WERI-Rb-1 (cell line): ENCODE measurements around the gene MAK.
A peak's percentile ranks its signal among the peaks of the same experiment; 100 is the strongest.

ENCODE experiments used
- DNase-seq: peaks from one replicate; pipeline ENCODE4 v3.0.0-alpha.2; 2020
- H3K27ac ChIP-seq: fragments of 250-450 bp; sonication (Bioruptor Pico); 2 replicates; pipeline ENCODE4 v1.5.1; 2020; ENCODE audit warnings: mild to moderate bottlenecking, moderate library complexity
- H3K27me3 ChIP-seq: fragments of 250-450 bp; sonication (Bioruptor Pico); 2 replicates; pipeline ENCODE4 v1.5.1; 2021; ENCODE audit warnings: mild to moderate bottlenecking, low read depth, moderate library complexity; ENCODE audit not compliant: insufficient read depth, severe bottlenecking
- H3K36me3 ChIP-seq: fragments of 250-450 bp; sonication (Bioruptor Pico); 2 replicates; pipeline ENCODE4 v1.5.1; 2020; ENCODE audit warnings: mild to moderate bottlenecking, moderate library complexity
- H3K4me3 ChIP-seq: 2 replicates; pipeline ENCODE4 v1.5.1; 2011; ENCODE audit warnings: low read depth, mild to moderate bottlenecking, control low read depth, low read length
- H3K9me3 ChIP-seq: fragments of 250-450 bp; sonication (Bioruptor Pico); 2 replicates; pipeline ENCODE4 v1.5.1; 2021; ENCODE audit warnings: mild to moderate bottlenecking, moderate library complexity; ENCODE audit not compliant: severe bottlenecking
- TF ChIP-seq, protein P1 (sequence below): IDR thresholded peaks from 2 replicates; pipeline ENCODE4 v1.5.1; 2011; ENCODE audit warnings: low read depth, mild to moderate bottlenecking, control low read depth, inconsistent platforms, low read length

Gene MAK

GRCh38 chr6:10720265-10720959, 117.9 kb downstream of the MAK start:
- H3K9me3 ChIP-seq: peaks cover 31% of the 10 kb centered on the region
- no peak overlapping the region for H3K27ac ChIP-seq
- TF ChIP-seq, protein P1, sequence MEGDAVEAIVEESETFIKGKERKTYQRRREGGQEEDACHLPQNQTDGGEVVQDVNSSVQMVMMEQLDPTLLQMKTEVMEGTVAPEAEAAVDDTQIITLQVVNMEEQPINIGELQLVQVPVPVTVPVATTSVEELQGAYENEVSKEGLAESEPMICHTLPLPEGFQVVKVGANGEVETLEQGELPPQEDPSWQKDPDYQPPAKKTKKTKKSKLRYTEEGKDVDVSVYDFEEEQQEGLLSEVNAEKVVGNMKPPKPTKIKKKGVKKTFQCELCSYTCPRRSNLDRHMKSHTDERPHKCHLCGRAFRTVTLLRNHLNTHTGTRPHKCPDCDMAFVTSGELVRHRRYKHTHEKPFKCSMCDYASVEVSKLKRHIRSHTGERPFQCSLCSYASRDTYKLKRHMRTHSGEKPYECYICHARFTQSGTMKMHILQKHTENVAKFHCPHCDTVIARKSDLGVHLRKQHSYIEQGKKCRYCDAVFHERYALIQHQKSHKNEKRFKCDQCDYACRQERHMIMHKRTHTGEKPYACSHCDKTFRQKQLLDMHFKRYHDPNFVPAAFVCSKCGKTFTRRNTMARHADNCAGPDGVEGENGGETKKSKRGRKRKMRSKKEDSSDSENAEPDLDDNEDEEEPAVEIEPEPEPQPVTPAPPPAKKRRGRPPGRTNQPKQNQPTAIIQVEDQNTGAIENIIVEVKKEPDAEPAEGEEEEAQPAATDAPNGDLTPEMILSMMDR: no peak
- H3K4me3 ChIP-seq: no peak overlapping the region
- no peaks in the 10 kb centered on the region for H3K27me3 ChIP-seq
- H3K36me3 ChIP-seq: peaks cover 12% of the 10 kb centered on the region
- DNase-seq: no peak

DNA sequence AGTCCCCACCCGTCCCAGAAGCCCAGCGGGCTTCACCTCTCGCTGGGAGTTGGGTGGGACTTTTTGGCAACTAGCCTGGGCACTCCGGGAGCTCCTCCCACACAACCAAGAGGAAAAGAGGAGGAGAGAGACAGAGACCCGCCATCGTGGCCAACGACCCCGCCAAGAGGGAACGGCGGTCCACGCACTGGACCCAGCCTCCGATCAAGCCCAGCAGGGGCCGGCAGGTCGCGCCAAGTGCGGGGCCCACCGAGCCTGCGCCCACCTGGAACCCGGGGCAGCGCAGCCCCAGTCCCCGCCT, 118.4 kb downstream of the MAK start:
- no peak for DNase-seq
- Histone ChIP-seq H3K9me3 (peaks cover 31% of the 10 kb centered on the region), H3K36me3 (peaks cover 11% of the 10 kb centered on the region), H3K27ac (peak overlapping the region; percentile 65; the same call in 1 of the 2 replicates), H3K27me3 (no peaks in the 10 kb centered on the region), H3K4me3 (no peak overlapping the region)
- TF ChIP-seq, protein P1: no peak

DNA sequence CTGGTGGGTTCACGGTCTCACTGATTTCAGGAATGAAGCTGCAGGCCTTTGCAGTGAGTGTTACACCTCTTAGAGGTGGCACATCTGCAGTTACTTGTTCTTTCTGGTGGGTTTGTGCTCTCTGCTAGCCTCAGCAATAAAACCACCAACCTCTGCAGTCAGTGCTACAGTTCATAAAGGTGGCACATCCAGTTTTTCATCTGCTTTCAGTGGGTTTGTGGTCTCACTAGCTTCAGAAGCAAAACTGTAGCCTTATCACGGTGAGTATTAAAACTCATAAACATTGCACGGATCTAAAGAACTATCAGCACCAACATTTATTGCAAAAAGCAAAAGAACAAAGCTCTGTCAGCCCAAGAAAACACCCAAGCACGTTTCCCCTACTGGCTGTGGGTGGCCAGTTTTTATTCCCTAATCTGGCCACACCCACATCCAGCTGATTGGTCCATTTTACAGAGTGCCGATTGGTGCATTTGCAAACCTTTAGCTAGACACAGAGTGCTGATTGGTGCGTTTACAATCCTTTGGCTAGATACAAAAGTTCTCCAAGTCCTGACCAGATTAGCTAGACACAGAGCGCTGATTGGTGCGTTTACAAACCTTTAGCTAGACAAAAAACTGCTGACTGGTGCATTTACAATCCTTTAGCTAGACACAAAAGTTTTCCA, 118.9 kb downstream of the MAK start:
- peak overlapping the region; percentile 65 for H3K27ac ChIP-seq
- H3K9me3 ChIP-seq: peaks cover 31% of the 10 kb centered on the region
- H3K27me3 ChIP-seq: no peaks in the 10 kb centered on the region
- no peak overlapping the region for H3K4me3 ChIP-seq
- TF ChIP-seq, protein P1: no peak
- peaks cover 7% of the 10 kb centered on the region for H3K36me3 ChIP-seq
- DNase-seq: no peak

GRCh38 chr6:10713962-10714361, 124.4 kb downstream of the MAK start:
- no peak for DNase-seq
- peaks cover 21% of the 10 kb centered on the region for H3K36me3 ChIP-seq
- no peaks in the 10 kb centered on the region for H3K27me3 ChIP-seq
- H3K4me3 ChIP-seq: no peak overlapping the region
- TF ChIP-seq, protein P1: no peak
- H3K27ac ChIP-seq: no peak overlapping the region
- peaks cover 17% of the 10 kb centered on the region for H3K9me3 ChIP-seq
